NK-92 (cell line): ENCODE measurements around the gene TRMU.

Experiments
- DNase-seq: peaks from one replicate; lab custom pipeline; 2025; ENCODE audit not compliant: unreplicated experiment; lab: John Stamatoyannopoulos, UW

The TRMU gene

GRCh38 chr22:46368871-46369715 is 33.6 kb downstream of the TRMU start:
- no peak for DNase-seq

- DNase-seq, result no peak
Measured at GRCh38 chr22:46369716-46370583, 34.4 kb downstream of the TRMU start.

- no peak for DNase-seq
Measured at GRCh38 chr22:46370584-46371291, 35.2 kb downstream of the TRMU start.

DNA sequence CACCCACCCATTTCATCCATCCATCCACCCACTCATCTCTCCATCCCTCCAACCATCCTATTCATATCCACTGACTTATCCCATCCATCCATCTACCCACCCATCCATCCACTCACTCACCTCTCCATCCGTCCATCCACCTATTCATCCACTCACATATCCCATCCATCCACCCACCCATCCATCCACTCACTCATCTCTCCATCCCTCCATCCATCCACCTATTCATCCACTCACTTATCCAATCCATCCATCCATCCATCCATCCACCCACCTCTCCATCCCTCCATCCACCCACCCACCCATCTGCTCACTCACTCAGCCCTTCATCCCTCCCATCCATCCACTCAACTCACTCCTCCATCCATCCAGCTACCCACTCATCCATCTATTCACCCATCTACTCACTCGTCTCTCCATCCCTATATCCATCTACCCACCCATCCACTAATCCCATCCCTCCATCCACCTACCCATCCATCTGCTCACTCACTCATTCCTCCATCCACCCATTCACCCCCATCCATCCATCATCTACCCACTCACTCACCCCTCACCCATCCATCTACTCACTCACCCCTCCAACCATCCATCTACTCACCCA is 36.2 kb downstream of the TRMU start:
- DNase-seq, result no peak

DNA sequence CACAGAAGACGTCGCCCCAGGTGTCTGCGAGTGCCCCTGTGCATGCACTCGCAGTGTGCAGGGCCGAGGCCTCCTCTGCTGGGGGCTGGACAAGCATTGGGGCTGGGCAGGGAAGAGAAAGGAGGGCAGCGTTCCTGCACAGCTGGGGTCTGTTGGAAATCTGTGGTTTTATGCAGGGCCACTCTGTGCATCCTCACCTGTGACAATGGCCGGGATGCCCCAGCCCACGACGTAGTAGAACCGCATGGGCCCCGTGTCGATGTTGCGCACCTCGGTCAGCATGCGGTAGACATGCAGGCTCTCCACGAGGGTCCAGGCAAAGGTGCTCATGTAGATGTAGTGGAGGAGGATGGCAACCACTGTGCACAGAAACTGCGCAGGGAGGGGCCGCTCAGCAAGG is 37.2 kb downstream of the TRMU start:
- no peak for DNase-seq

GRCh38 chr22:46373159-46373558 is 37.6 kb downstream of the TRMU start:
- no peak for DNase-seq

GRCh38 chr22:46373921-46374662 is 38.6 kb downstream of the TRMU start:
- DNase-seq, result no peak

DNA sequence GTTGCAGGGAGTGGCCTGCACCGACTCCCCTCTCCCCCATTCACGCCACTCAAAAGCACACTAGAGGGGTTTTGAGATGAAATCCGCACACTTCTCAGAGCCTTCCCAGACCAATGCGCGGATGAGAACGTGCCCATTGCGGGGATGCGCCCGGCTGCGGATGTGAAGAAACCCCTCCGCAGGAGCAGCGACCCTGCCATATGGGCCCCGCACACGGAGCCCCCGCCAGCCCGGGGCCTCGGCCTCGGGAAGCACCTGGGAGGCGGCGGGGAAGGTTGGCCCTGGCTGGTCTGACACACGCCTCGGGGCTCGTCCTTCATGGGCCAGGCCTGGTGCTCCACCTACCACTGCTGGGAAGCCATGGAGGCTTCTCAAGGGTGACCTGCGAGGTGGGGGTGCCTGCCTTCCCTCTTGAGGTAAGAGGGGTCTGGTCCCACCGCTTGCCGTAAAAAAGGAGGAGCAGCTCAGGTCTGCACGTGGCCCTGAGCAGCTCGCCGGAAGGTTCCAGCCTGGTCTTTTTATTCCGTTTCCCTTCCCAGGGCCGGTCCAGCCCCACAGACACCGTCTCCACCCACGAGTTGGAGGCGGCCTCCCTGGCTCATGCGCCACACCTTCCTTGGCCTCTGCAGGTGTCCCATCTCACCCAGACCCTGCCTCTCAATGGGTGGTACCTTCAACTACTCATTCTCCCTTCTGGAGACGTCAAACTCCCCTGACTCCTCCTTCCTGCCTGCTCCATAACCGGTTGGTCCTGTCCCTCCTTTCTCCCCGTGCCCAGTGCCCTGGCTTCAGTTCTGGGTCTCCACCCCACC is 39.4 kb downstream of the TRMU start:
- no peak for DNase-seq

DNA sequence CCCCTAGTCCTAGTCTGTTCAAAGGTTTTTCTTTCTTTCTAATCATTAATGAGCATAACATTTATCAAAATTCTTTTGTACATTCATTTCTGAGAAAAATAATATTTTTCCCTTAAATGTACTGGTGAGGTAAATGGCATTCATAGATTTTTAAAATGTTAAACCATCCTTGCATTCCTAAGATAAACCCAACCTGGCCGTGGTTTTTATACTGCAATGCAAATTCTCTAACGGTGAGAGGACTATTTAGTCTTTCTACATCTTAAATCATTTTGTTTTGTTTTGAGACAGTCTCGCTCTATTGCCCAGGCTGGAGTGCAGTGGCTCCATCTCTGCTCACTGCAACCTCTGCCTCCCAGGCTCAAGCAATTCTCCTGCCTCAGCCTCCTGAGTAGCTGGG is 40.6 kb downstream of the TRMU start:
- no peak for DNase-seq

DNA sequence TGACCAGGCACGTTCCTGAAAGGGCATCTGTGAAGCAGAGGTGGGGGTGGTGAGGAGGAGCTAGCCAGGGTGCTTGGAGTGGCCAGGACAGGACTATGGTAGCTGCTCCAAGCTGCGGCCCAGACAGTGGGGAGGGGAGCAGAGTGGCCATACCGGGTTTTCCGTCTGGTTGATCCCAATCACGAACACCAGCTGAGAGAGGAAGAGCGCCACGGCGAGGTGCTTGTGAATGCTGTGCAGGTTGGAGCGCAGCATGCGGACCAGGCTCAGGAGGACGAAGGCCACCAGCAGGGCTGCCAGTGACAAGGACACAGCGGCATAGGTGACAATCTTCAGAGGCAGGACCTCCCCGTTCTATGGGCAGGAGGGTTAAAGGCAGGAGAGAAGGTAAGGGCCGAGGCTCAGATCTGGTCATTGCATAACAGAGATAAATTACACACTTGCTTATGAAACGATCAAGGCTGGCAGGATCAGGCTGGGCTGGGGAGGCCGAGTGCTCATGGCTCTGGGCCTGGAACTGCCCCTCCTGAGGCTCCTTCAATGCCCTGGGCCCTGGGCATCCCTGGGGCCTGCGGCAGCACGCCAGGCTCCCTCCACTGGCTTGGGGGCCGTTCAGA is 41.5 kb downstream of the TRMU start:
- DNase-seq, result no peak

GRCh38 chr22:46377525-46378425 is 42.3 kb downstream of the TRMU start:
- no peak for DNase-seq

- DNase-seq, result no peak
Measured at GRCh38 chr22:46378426-46379065, 43.0 kb downstream of the TRMU start.

GRCh38 chr22:46379066-46379930 is 43.8 kb downstream of the TRMU start:
- DNase-seq, result no peak

- no peak for DNase-seq
Measured at GRCh38 chr22:46380069-46380468, 44.6 kb downstream of the TRMU start.

DNA sequence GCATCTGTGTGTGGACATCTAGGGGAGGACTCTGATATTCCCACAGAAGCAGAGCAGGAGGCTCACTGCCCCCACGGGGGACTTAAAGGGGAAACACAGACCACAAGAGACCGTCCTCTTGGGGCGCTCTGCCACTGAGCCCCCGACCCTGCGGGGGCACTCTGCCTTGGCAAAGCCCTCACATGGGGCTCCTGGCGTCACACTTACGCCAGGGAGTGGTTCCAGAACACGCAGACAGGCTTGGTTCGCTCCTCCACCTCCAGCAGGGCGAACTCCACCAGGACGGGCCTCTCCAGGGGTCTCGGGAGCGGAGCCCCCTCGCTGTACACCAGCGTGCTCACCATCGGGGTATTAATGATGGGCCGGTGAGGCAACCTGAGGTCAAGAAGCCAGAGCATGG is 45.1 kb downstream of the TRMU start:
- DNase-seq, result no peak

DNA sequence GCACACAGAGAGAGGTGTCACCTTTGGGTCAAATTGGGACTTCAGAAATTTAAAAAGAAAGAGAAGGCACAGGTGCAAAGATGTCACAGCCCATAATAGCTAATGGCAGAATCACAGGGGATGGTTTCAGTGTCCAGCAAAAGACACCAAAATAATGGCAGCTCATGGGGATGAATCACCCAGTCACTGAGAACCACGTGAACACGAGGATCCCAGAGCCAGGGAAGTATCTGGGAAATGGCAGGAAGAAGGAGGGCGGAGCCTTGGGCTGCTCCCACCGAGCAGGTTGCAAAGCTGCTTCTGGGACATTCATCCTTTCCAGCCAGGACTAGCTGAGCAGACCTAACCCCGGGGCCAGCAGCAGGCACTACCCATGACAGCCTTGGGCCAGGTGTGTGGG is 45.6 kb downstream of the TRMU start:
- DNase-seq, result no peak

- DNase-seq, result no peak
Measured at GRCh38 chr22:46381731-46382130, 46.2 kb downstream of the TRMU start.
